ENCODE data around the gene KRT86.
"Not testable (repeated sequence)": the region's sequence is repeated elsewhere in the genome, so short reads cannot be mapped to it uniquely, and the experiment has no call there.

KRT86 gene

DNA sequence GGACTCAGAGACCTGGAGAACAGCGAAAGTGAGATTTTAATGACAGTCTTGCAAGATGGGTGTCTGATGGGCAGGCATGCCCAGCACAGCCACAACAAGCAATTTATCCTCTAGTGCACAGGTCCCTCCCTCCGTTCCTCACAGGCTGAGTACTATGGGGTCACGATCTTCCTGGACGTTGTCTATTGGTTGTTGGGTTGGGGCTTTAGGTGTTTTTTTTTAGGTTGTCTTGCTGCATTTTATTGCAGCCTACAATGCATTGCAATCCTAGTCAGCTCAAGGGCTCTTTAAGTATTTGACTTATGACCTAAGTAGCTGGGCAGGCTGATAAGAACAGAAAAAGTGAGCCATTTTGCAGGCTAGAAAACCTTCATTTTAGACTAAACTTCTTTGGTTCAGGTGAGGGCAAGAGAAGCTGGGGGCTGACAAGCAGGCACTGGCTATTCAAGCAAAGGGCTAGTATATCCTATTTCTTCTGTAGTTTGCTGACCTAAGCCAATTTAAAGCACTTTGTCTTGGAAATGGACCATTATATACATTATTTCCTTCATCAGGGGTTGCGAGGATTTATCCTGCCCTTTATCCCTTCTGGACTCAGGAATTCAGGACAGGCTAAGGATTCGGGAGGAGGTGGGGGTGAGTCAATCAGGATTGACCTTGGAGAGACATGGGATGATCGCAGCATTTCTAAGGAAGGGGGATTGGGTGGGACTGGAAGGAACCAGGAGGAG is 35.4 kb upstream of the KRT86 start:
- no peak for DNase-seq

DNA sequence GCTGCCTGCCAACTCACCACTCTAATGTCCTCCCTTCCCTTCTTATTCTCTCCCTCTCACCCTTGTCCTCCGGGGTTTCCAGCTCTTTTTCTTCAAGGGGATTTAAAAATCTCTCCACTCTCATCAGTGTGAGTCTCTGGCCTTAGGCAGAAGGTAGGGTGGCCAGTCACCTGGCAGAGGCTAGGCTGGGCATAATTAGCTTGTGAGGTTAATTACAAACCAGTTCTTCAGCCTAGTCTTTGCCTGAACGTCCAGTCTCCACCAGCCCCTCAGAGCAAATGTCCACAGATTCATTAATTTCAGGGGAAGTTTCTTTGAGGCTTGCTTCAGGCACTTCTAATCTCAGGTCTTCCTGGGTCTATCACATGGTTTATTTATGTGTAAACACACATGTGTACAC is 34.7 kb upstream of the KRT86 start:
- no peak for DNase-seq

DNA sequence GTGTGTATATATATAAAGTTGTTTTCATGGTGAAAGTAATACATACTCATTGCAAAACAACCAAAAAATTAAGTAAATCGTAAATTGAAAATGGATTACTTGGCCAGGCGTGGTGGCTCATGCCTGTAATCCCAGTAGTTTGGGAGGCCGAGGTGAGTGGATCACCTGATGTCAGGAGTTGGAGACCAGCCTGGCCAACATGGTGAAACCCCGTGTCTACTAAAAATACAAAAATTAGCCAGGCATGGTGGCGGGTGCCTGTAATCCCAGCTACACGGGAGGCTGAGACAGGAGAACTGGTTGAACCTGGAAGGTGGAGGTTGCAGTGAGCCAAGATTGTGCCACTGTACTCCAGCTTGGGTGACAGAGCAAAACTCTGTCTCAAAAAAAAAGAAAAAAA is 34.2 kb upstream of the KRT86 start:
- not testable (repeated sequence) for DNase-seq

DNA sequence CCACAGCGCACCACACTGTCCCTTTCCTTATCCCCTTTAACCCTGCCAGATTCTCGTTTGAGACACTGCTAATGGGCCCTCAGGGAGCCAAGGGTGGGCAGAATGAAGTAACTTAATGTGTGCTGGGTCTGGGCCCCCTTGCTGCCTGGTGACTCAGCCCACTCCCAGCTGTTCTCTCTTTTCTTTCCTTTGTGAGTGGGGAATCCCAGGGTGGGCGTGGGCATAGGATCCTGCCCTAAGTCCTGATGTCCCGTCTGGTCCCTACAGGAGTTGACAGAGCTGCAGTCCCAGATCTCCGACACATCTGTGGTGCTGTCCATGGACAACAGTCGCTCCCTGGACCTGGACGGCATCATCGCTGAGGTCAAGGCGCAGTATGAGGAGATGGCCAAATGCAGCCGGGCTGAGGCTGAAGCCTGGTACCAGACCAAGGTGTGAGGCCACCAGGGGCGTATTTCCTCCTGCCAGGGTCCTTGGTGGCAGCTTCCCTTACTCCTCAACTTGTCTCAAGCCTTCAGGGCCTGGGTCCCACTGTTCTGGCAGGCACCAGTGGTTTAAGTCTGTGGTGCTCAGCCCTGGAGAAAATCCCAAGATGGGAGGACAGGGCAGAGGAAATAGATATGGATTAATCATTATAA is 33.1 kb upstream of the KRT86 start:
- DNase-seq: no peak

DNA sequence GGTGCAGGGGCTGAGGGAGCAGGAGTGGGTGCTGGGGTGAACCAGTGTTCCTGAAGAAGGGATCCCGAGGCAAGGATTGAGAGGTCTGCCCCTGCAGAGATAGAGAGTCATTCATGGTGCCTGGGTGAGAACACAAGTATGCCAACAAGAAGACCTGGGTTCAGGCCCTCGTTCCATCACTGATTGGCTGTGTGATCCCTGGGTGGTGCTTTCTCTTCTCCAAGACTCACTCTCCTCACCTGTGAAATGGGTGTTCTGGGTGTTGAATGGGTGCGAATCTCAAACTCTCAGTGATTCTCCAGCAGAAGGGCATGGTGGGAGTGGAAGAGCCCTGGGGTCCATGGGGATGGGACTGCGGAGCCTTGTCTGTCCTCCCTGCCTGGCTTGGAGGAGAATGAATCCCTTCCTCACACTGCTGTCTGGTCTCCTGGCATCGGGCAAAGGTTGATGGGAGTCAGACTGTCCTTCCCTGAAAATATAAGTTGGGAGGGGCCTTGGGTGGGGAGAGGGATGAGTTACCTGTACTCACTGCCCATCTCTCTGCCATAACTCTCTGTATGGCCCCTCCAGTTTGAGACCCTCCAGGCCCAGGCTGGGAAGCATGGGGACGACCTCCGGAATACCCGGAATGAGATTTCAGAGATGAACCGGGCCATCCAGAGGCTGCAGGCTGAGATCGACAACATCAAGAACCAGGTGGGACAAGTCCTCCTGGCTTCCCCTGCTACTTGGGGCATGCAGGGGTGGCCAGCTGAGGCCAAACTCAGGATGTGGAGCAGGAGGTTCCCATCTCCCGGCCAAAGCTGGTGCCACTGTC is 31.8 kb upstream of the KRT86 start:
- no peak for DNase-seq

DNA sequence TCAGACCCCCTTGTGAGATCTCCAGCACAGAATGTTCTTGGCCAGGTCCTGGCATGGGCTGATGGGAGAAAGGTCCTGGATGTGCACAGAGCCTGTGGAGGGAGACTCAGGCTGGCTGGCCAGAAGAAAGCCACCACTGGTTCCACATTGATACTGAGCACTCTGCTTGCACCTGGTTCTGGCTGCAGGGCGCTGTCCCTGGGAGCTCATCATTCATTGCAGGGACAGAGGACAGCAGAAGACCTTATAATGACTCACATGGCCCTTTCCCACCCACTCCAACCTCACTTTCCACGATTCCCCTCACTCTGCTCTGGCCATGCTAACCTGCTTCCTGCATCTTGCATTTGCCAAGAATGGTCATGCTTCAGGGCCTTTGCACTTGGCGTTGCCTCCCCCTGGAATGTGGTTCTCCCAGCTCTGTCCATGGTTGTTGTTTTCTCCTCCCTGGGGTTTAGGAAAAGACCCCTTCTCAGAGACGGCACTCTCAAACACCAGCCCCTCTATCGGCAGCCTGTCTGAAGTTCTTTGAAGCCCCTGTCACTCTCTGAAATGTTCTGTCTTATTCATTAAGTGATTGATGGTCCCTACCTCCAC is 31.1 kb upstream of the KRT86 start:
- no peak for DNase-seq

DNA sequence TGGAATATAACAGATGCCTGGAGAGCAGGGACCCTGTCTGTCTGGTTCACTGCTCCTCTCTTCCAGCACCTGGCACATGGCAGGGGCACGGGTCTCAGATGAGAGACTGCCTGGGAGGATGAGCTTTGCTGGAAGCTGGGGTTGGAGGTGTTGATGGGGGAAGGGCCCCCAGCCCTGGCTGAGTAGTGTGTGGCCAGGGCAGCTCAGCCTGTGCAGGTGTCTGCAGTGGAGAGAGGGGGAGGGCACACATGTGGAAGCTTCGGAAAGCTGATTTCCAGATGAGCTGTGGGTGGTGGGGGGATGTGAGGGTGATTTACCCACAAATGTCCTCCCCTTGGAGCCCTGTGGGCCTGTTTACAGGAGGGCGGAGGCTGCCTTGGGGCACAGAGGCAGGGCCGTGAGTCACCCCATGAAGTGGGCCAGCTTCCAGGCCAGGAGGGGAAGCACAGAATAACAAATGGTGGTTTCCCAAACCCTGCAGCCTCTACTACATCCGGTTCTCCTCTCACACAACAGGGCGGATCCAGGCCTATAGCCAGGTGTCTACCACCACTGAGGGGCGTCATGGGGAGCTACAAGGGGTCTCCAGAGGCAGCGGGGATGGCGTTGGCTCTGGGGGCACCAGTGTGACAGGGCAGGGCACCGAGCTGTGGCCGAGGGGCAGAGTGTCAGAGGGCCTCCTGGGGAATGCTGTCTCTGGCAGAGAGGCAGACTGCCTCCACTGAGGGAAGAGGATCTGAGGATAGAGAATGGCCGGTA is 30.4 kb upstream of the KRT86 start:
- no peak for DNase-seq

DNA sequence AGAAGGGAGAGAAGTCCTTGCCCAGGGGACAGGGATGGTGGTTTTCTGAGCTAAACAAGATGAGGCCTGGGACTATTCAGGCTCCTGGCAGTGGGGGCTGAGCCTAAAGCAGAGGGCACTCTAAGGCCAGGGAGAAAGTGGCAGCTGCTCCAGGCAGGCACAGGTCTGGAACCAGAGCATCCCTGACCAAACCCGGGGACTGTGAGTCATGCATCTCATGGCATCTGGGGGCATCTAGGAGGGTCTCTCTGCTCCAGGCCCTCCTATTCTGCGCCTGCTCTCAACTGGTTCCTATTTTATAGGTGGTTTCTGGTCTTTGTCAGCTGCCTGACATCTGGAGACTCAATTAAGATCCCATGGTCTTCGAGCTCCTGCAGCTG is 29.8 kb upstream of the KRT86 start:
- no peak for DNase-seq

DNA sequence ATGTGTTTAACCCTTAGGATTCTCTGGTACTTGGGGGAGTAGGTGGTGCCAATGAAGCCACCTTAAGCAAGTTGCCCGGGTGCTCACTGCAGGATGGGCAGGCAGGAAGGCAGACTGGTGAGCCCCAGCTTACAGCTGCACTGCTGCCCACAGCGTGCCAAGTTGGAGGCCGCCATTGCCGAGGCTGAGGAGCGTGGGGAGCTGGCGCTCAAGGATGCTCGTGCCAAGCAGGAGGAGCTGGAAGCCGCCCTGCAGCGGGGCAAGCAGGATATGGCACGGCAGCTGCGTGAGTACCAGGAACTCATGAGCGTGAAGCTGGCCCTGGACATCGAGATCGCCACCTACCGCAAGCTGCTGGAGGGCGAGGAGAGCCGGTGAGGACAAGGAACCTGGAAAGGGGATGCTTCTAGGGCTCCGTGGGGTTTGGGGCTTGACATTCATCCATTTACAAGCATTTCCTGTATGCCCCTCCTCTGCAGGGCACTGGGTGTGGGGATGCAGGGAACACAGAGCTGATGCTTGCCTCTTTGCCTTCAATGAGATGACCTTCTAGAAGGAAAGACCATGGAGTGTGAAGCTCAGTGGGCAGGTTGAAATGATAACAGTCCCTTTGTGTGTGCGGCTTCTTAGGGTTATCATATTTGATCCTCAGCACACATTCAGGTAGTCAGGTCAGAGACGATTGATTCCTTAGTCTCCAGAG is 29.0 kb upstream of the KRT86 start:
- DNase-seq: no peak

DNA sequence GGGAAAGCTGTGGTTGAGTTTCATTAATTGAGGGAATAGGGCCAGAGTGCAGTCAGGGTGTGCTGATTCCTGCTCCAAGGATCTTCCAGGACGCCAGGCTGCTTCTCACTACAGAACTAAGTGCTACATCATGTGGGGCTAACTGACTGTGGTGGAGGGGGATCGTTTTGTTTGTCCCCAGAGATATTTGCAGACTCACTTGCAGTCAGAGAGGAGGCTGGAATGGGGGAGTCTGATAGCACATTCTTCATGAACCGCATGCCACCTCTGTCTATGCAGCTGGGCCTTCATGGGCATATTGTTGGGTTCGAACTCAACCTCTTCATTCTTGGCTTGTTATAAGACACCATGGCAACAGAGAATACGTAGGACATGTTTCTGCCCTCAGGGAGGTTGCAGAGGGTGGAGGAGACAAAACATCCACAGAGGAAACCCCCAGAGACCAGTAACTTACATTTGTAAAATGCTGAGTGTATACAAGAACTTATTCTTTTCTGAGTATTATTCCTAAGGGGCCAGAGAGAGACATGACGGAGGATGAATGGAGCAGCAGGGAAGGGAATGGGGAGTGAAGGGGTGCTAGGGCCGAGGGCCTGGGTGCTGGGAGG is 28.4 kb upstream of the KRT86 start:
- no peak for DNase-seq

DNA sequence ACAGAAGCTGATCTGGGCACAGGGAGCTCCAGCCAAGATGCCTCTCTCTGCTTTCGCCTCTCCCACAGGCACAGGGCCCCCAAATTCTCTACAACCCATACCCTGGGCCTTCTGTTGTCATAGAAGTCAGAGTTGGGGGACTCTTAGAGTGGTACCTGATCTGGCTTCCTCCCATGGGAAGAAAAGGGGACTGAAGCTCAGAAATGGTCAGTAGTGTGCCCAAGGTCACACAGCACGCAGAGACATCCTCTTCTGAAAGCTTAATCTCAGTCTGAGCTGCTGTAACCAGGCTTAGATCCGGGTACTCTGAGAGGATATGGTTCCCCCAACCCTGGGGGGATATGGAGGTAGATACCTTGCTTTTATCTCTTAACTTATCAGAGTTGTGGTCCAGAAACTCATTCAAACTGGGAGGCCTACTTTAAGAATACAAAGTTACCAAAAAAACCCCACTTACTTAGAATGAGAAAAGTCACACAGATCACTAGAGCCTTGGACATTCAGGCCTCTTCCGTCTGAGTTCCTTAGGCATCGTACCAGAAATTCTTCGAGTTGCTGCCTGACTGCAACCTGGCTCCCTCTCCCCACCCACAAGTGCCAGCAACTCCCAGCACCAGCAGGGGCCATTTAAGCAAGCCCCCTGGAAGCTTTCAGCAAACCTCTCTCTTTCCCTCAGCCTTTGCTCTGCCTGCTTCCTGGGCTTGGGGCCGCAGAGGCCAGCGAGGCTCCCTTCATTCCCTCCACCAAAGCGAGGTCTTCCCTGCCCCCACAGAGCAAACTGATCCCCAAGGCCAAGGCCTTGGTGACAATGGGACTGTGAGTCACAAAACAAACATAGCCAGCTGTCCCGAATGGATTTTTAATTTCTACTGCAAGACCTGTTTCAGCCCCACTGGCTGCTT is 27.5 kb upstream of the KRT86 start:
- DNase-seq: peak; percentile 11

DNA sequence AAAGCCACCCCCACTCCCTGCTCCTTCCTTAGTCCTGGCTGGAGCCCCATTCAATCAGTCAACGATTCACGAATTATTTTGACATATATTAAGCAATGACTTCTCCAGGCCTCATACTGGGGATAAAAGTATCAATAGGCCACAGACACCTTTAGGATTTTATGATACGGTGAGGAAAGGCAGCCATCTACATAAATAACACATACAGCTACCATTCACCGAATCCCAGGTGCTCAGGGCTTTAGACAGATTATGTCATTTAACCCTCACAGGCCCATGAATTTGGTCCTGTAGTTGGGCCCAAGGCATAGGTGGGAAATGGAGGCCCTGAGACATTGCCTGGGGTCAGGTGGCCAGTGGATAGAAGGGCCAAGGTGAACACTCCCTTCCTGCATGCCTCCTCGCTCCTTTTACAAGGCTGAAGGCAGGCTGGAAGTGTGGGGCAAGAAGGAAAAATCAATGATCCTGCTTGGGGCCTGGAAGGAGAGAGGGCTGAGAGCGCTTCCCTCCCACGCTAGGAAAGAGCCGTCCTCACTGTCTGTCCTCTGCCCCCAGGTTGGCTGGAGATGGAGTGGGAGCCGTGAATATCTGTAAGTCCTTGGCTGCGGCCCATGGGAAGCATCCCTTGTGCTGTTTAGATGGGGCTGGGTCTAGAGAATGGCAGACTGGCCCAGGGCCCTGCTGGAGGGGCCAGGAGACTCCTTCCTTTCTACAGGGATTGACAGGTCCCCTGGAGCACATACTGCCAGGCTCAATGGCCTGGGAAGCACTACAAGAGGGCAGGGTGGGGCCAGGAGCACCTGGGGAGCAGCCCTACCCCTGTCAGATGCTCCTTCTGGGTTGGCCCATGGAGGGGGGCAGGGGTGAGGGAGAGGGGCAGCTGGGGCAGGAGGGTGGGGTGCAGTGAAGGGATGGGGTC is 26.6 kb upstream of the KRT86 start:
- DNase-seq: no peak

DNA sequence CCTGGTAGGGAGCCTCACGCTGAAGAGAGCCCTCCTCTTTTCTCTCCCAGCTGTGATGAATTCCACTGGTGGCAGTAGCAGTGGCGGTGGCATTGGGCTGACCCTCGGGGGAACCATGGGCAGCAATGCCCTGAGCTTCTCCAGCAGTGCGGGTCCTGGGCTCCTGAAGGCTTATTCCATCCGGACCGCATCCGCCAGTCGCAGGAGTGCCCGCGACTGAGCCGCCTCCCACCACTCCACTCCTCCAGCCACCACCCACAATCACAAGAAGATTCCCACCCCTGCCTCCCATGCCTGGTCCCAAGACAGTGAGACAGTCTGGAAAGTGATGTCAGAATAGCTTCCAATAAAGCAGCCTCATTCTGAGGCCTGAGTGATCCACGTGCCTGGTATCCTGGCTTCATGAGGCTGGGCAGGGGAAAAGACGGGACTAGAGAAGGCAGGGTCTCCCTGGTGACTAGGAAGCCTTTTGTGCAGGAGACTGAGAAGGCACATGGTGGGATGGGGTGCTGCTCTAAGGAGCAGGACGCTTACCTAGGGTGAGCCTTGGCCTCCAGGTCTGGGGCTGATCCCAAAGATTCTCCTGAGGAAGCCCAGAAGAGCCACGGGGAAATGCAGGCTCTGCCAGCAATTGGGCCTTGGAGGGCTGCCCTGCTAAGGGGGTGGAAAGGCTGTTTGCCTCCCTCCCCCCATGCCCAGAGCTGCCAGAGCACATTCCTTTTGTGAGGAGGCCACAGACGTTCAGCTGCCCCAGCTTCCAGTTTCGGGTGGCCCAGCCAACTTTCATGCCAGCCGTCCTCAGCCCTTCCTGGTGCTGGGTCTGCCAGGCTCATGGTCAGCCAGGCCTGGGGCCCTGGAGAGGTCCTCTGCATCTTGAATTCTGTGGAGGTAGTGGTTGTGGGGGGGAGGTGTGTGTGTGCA is 25.6 kb upstream of the KRT86 start:
- peak; percentile 54 for DNase-seq

DNA sequence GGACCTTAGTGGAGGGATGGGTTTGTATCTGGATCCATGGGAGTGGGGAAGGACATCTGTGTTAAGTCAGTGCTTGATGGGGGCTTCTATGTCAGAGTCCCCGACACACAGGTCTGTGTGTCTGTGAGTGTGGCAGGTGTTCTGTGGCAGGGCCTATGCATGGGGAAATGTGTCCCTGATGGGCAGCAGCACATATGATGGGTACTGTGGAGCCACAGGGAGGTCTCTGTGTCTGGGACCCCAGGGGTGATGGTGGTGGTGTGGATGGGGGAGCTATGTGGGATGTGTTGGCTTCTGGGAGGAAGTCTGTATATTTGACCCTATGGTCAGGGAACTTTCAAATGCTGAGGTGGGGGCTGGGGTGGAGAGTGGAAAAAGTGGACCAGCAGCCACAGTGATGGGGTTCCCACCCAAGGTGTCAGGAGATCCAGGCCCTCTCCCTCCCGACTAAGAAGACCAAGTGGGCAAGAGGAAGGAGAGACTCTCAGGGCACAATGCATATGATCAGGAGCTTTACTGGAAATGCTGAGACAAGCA is 24.9 kb upstream of the KRT86 start:
- DNase-seq: no peak

DNA sequence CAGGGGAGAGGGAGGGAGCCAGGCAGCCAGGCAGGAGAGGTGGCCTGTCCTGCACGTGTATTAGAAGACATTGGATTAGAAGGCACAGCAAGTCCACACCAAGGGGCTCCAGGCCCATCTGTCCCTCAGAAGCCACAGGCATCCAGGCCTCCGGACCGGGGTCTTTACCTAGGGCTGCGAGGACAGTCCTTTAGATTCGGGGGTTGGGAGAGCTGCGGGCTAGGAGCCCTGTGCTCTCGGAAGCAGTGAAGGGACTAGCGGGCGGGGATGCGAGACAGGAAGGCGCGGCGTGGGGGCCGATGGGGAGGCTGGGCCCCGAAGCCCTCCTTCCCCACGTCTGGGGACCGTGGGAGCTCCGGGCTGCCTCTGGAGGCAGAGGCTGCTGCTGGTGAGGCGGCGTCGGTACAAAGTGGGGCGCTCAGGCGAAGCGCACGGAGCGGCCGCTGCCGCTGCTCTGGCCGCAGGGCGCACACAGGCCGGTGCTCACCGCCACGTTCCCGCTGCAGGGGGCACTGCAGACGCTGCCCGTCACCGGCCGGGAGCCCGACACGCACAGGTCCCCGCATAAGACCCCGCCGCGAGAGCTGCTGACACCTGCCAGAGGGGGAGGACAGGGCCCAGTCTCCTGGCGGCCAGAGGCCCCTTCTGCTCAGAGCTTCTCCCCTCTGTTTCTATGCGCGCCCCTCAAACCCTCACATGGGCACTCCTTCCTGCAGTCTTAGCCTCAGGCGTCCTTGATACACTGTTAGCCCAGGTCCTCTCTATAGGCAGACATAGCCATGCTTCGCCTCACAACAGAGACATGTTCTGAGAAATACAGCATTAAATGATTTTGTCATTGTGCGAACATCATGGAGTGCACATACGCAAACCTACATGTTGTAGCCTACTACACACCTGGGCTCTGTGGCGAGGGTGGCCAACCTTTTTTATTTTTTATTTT is 24.1 kb upstream of the KRT86 start:
- no peak for DNase-seq

DNA sequence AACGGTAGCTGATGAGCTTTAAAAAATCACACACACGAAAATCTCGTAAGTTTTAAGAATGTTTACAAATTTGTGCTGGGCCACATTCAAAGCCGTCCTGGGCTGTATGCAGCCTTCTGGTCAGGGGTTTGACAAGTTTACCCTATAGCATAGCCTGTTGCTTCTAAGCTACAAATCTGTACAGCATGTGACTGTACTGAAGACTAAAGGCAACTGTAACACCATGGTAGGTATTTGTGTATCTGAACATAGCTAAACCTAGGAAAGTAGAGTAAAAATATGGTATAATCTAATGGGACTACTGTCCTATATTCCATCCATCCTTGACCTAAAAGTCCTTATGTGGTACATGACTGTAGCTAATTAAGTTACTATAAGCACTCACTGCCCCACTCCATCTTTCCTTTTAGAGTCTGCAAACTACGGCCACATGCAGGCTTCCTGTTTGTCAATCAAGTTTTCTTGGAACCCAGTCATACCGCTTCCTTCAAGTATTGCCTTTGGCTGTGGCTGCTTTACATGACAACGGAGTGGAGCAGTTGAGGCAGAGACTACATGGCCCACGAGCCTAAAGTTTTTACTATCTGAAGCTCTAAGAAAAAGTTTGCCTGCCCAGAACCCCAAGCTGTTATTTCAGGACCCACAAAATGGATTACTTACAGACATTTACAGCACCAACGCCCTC is 22.9 kb upstream of the KRT86 start:
- DNase-seq: no peak
